ENCODE results near the gene SAMHD1. TPM values are rescaled to one million over a fixed set of nuclear protein-coding genes. Genes with fewer than 3 reads are reported as not detected.

The SAMHD1 gene
- total RNA-seq, 6 donors from 2014 or later = 134 to 224 (median 185) TPM

DNA sequence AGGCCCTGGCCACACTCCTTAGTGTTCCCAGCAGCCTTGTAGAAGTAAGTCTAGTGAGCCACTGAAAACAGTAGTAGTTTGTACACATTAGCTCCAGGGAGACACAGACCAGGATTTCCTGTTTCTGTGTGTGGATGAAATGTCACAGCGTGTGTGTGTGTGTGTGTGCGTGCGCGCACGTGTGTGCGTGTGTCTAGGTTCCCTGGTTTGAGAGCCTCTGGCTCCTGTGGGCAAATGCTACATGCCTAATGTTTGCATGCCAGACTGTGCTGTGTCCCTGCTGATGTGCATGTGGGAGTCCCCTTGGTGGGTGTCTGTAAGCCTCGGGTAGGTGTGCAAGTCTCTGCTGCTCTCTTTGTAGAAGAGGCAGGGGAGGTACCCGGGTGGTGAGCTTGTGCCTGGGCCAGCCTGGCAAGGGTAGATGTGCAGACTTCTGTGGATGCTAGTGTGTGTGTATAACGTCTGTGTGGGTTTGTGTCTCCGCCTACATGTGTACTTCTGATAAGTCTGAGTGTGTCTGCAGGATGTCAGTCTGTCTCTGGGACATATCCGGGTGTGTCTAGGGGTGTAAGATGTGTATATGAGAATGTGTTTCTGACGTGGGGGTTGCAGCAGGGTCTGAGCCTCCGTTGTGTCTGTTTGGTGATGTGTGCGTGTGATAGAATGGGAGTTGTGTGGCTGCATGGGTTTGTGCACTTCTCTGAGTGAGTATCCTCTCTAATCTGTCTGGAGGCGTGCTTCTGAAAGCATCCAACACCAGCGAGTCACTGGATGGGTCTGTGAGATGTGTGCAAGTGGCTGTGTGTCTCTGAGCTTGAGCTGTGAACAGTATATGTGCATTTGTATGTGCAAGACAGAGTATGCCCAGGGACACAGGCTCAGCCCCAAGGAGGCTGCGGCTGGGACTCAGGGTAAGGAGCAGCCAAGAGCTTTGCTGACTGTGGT lies 94.5 kb downstream of the SAMHD1 start:
- H3K36me3 ChIP-seq = no peaks in the 10 kb centered on the region
- H3K27me3 ChIP-seq = no peaks in the 10 kb centered on the region
- no peak overlapping the region for H3K4me3 ChIP-seq
- peaks cover 77 to 89% (median 85%) of the 10 kb centered on the region in 4 donors for H3K4me1 ChIP-seq
- TF ChIP-seq POLR2AphosphoS5 (IDR thresholded peaks at IDR 0.05) (peak; percentile 36 to 51), EP300 (IDR thresholded peaks at IDR 0.05) (peak in 1 of 4 donors; percentile 16)
- TF ChIP-seq, protein P1, sequence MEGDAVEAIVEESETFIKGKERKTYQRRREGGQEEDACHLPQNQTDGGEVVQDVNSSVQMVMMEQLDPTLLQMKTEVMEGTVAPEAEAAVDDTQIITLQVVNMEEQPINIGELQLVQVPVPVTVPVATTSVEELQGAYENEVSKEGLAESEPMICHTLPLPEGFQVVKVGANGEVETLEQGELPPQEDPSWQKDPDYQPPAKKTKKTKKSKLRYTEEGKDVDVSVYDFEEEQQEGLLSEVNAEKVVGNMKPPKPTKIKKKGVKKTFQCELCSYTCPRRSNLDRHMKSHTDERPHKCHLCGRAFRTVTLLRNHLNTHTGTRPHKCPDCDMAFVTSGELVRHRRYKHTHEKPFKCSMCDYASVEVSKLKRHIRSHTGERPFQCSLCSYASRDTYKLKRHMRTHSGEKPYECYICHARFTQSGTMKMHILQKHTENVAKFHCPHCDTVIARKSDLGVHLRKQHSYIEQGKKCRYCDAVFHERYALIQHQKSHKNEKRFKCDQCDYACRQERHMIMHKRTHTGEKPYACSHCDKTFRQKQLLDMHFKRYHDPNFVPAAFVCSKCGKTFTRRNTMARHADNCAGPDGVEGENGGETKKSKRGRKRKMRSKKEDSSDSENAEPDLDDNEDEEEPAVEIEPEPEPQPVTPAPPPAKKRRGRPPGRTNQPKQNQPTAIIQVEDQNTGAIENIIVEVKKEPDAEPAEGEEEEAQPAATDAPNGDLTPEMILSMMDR (IDR thresholded peaks at IDR 0.05) = no peak
- DNase-seq = no peak
- H3K27ac ChIP-seq = peak overlapping the region; percentile 61 to 92 (median 77)
- 47 to 56% methylated on average over 15 to 17 of the region's 17 CpGs for WGBS, 2 donors
- peak in 1 of 2 donors; percentile 2 for ATAC-seq (ENCODE audit: low FRiP score in 2 of 2)
- no peaks in the 10 kb centered on the region for H3K9me3 ChIP-seq

DNA sequence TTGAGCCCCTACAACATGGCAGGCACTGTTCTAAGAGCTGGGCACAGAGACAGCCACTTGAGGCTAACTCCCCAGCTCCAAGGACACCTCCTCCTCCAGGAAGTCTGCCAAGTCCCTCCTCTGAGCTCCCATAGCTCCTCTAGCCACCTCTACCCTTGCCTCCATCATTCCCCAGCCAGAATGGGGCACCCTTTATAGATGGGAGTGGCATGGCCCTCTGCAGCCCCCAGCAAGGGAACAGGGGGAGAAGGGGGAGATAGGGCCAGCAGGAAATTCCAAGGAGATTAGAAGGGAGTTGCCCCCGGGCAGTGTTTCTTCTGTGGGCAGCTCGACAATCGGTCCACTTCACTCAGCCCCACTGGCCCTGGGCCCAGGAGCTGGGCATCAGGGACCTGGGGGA lies 95.3 kb downstream of the SAMHD1 start:
- WGBS, 2 donors = 40 to 52% methylated on average over 3 of the region's 3 CpGs
- H3K9me3 ChIP-seq = no peaks in the 10 kb centered on the region
- no peaks in the 10 kb centered on the region for H3K27me3 ChIP-seq
- H3K4me1 ChIP-seq = peaks cover 71 to 89% (median 81%) of the 10 kb centered on the region in 4 donors
- H3K36me3 ChIP-seq = no peaks in the 10 kb centered on the region
- TF ChIP-seq EP300 (IDR thresholded peaks at IDR 0.05) (no peak), POLR2A (IDR thresholded peaks at IDR 0.05) (no peak), POLR2AphosphoS5 (IDR thresholded peaks at IDR 0.05) (no peak)
- TF ChIP-seq, protein P1 (IDR thresholded peaks at IDR 0.05) = no peak
- DNase-seq = no peak
- peak overlapping the region; percentile 61 to 92 (median 77) for H3K27ac ChIP-seq
- H3K4me3 ChIP-seq = no peak overlapping the region
- no peak for ATAC-seq (ENCODE audit: low FRiP score in 2 of 2)

DNA sequence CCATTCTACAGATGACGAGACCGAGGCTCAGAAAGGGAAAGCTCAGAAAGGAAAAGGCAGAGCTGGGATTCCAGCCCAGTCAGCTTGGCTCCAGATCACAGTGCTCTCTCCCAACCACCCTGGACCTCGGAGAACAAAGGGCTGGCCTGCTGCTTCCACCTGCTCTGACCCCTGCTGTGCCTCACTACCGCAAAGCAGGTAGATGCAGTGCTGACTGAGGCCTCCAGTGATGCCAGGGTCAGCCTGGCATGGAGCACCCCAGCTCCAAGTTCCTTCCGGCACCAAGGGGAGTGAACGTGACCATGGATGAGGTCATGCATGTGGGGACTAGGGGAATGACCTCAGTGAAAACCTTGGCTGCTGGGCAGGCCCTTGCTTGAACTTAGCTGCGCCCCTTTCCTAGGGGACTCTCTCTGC lies 96.3 kb downstream of the SAMHD1 start:
- Histone ChIP-seq H3K4me3 (no peak overlapping the region), H3K9me3 (no peaks in the 10 kb centered on the region), H3K27me3 (no peaks in the 10 kb centered on the region), H3K27ac (peak overlapping the region; percentile 61 to 92 (median 77)), H3K4me1 (peaks cover 63 to 79% (median 72%) of the 10 kb centered on the region in 4 donors), H3K36me3 (no peaks in the 10 kb centered on the region)
- WGBS, 2 donors = 20 to 56% methylated on average over 1 to 7 of the region's 7 CpGs
- DNase-seq = no peak
- TF ChIP-seq POLR2A (IDR thresholded peaks at IDR 0.05) (no peak), POLR2AphosphoS5 (IDR thresholded peaks at IDR 0.05) (no peak), EP300 (IDR thresholded peaks at IDR 0.05) (no peak)
- TF ChIP-seq, protein P1 (IDR thresholded peaks at IDR 0.05) = no peak
- peak in 1 of 2 donors; percentile 74 for ATAC-seq (ENCODE audit: low FRiP score in 2 of 2)

DNA sequence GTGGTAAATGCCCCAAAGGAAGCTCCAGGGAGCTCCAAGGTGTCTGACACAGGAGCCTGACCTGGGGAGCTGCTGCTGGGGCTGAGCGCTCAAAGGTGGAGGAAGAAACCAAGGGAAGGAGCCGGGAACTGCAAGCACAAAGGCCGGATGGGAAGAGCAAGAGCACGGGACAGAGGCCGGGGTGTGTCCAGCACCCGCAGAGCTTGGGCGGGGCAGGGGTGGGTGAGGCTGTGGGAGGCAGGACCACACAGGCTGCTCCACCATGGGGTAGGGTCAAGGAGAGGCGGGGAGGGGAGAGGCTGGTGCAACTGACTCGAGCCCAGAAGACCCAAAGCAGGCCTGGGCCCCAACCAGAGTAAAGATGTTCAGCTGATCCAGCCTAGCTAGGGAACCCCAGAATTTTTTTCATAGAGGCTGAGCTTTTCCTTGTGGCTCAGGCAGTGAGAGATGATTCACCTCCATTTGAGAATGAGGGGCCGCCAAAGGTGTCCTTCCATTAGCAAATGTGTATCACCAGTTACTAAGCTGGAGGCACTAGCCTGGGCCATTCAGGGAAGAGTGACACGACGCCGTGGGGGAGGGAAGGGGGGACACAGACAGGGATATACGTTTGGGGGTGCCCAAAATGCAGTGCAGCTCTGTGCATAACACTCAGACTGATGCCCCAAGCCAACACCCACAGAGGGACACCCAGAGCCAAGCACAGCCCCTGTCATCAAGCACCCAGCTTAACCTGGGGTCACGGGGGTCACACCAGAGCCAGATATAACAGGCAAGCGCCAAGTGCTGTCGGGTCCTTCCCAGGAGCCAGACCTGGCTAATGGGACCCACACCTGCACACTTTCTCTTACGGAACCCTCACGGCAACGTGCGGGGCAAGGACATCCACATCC lies 96.9 kb downstream of the SAMHD1 start:
- DNase-seq (peak in 1 of 2 donors; percentile 37), ATAC-seq (ENCODE audit: low FRiP score in 2 of 2) (peak in 1 of 2 donors; percentile 67)
- H3K9me3 ChIP-seq = no peaks in the 10 kb centered on the region
- no peak overlapping the region for H3K4me3 ChIP-seq
- H3K4me1 ChIP-seq = peaks cover 62 to 80% (median 68%) of the 10 kb centered on the region in 4 donors
- peak overlapping the region; percentile 61 to 92 (median 77) for H3K27ac ChIP-seq
- H3K27me3 ChIP-seq = no peaks in the 10 kb centered on the region
- 71 to 78% methylated on average over 12 to 20 of the region's 21 CpGs for WGBS, 2 donors
- H3K36me3 ChIP-seq = no peaks in the 10 kb centered on the region
- TF ChIP-seq POLR2A (IDR thresholded peaks at IDR 0.05) = no peak
- TF ChIP-seq, protein P1 (IDR thresholded peaks at IDR 0.05) = no peak
- no peak for TF ChIP-seq EP300 (IDR thresholded peaks at IDR 0.05)
- no peak for TF ChIP-seq POLR2AphosphoS5 (IDR thresholded peaks at IDR 0.05)
